Trophoblast cell (in vitro differentiated cells and primary cell): Measurements from ENCODE around the gene DBNDD1.

ENCODE experiments used
- DNase-seq, 2 donors: peaks; one replicate each; pipeline ENCODE4 v3.0.0-alpha.2; 2016
- H2AFZ ChIP-seq: 2 replicates; pipeline ENCODE4 v1.6.1; 2013; ENCODE audit warnings: low read length, moderate library complexity, mild to moderate bottlenecking; ENCODE audit not compliant: insufficient read depth, poor library complexity
- H2AK5ac ChIP-seq: 2 replicates; pipeline ENCODE4 v1.6.1; 2013; ENCODE audit warnings: mild to moderate bottlenecking, low read length
- H2BK120ac ChIP-seq: 2 replicates; pipeline ENCODE4 v1.6.1; 2013; ENCODE audit warnings: low read length, mild to moderate bottlenecking, moderate library complexity; ENCODE audit not compliant: insufficient read depth, poor library complexity
- H2BK12ac ChIP-seq: 2 replicates; pipeline ENCODE4 v1.6.1; 2013; ENCODE audit warnings: mild to moderate bottlenecking, low read length, moderate library complexity
- H2BK5ac ChIP-seq: 2 replicates; pipeline ENCODE4 v1.6.1; 2013; ENCODE audit warnings: low read length, low read depth, moderate library complexity, mild to moderate bottlenecking; ENCODE audit not compliant: poor library complexity
- H3K14ac ChIP-seq: 2 replicates; pipeline ENCODE4 v1.6.1; 2013; ENCODE audit warnings: mild to moderate bottlenecking, low read length
- H3K18ac ChIP-seq: 2 replicates; pipeline ENCODE4 v1.6.1; 2013; ENCODE audit warnings: mild to moderate bottlenecking, low read length
- H3K23ac ChIP-seq: 2 replicates; pipeline ENCODE4 v1.6.1; 2013; ENCODE audit warnings: low read length
- H3K27ac ChIP-seq: 2 replicates; pipeline ENCODE4 v1.5.1; 2013; ENCODE audit warnings: low read depth, mild to moderate bottlenecking, inconsistent platforms, low read length, moderate library complexity
- H3K27me3 ChIP-seq: 2 replicates; pipeline ENCODE4 v1.6.1; 2013; ENCODE audit warnings: inconsistent platforms, mild to moderate bottlenecking, low read length, moderate library complexity; ENCODE audit not compliant: insufficient read depth
- H3K36me3 ChIP-seq, 2 experiments: 1 replicate in 1 of 2; 2 replicates in 1 of 2; pipeline ENCODE4 v1.6.1; 2013; ENCODE audit warnings: low read length in 2 of 2, mild to moderate bottlenecking in 2 of 2, moderate library complexity in 1 of 2; ENCODE audit not compliant: insufficient read depth in 2 of 2, control insufficient read depth in 1 of 2
- H3K4ac ChIP-seq: 2 replicates; pipeline ENCODE4 v1.6.1; 2013; ENCODE audit warnings: low read depth, mild to moderate bottlenecking, low read length, moderate library complexity
- H3K4me1 ChIP-seq, 2 experiments: 1 replicate in 1 of 2; 2 replicates in 1 of 2; pipeline ENCODE4 v1.6.1; 2013; ENCODE audit warnings: low read length in 2 of 2, mild to moderate bottlenecking in 2 of 2, moderate library complexity in 1 of 2; ENCODE audit not compliant: insufficient read depth in 2 of 2, control insufficient read depth in 1 of 2
- H3K4me2 ChIP-seq: 2 replicates; pipeline ENCODE4 v1.6.1; 2013; ENCODE audit warnings: inconsistent platforms, mild to moderate bottlenecking, low read length, moderate library complexity
- H3K4me3 ChIP-seq: 2 replicates; pipeline ENCODE4 v1.5.1; 2013; ENCODE audit warnings: mild to moderate bottlenecking, low read depth, low read length, inconsistent platforms
- H3K79me1 ChIP-seq: one replicate; pipeline ENCODE4 v1.6.1; 2013; ENCODE audit warnings: low read length
- H3K79me2 ChIP-seq: 2 replicates; pipeline ENCODE4 v1.6.1; 2013; ENCODE audit warnings: low read length, mild to moderate bottlenecking; ENCODE audit not compliant: control insufficient read depth, insufficient read depth, poor library complexity
- H3K9ac ChIP-seq: 2 replicates; pipeline ENCODE4 v1.6.1; 2013; ENCODE audit warnings: mild to moderate bottlenecking, low read length
- H3K9me3 ChIP-seq: 2 replicates; pipeline ENCODE4 v1.6.1; 2013; ENCODE audit warnings: low read depth, mild to moderate bottlenecking, control low read depth, inconsistent platforms, low read length; ENCODE audit not compliant: insufficient read depth
- H4K12ac ChIP-seq: 2 replicates; pipeline ENCODE4 v1.6.1; 2013; ENCODE audit warnings: low read depth, mild to moderate bottlenecking, low read length, moderate library complexity
- H4K8ac ChIP-seq: 2 replicates; pipeline ENCODE4 v1.6.1; 2013; ENCODE audit warnings: low read depth, mild to moderate bottlenecking, low read length, moderate library complexity
- H4K91ac ChIP-seq: one replicate; pipeline ENCODE4 v1.6.1; 2013; ENCODE audit warnings: low read depth, mild to moderate bottlenecking, low read length, moderate library complexity
- WGBS: extraction: QIAGEN DNeasy Blood & Tissue Kit; methylation state at CpG from one replicate; pipeline ENCODE4 v1.1.7; 2013; ENCODE audit warnings: missing lambda C conversion rate; ENCODE audit not compliant: insufficient read length, insufficient coverage; ENCODE audit errors: extremely low coverage; 5-methylcytosine and 5-hydroxymethylcytosine counted together

DBNDD1 gene

GRCh38 chr16:89962754-89963498 lies 56.3 kb downstream of the DBNDD1 start:
- no peak for DNase-seq
- H4K12ac ChIP-seq, result no peak overlapping the region
- no peak overlapping the region for H3K4me3 ChIP-seq
- H3K36me3 ChIP-seq, result peaks cover 53 to 67% of the 10 kb centered on the region in 2 experiments
- no peak overlapping the region for H3K23ac ChIP-seq
- no peak overlapping the region for H3K9ac ChIP-seq
- peaks cover 2% of the 10 kb centered on the region for H3K9me3 ChIP-seq
- H2BK120ac ChIP-seq, result no peak overlapping the region
- peaks cover 0 to 5% of the 10 kb centered on the region in 2 experiments for H3K4me1 ChIP-seq
- no CpG with 5 or more reads among the region's 26 CpGs for WGBS
- H3K79me2 ChIP-seq, result no peaks in the 10 kb centered on the region
- no peak overlapping the region for H3K14ac ChIP-seq
- no peak overlapping the region for H3K18ac ChIP-seq
- H3K79me1 ChIP-seq, result no peaks in the 10 kb centered on the region
- H3K27me3 ChIP-seq, result no peaks in the 10 kb centered on the region
- H2BK5ac ChIP-seq, result no peak overlapping the region
- H3K27ac ChIP-seq, result no peak overlapping the region
- H4K8ac ChIP-seq, result no peak overlapping the region
- no peak overlapping the region for H2AK5ac ChIP-seq
- H3K4me2 ChIP-seq, result no peak overlapping the region
- no peak overlapping the region for H3K4ac ChIP-seq
- H2AFZ ChIP-seq, result no peak overlapping the region
- H2BK12ac ChIP-seq, result no peak overlapping the region
- no peak overlapping the region for H4K91ac ChIP-seq

- Histone ChIP-seq H4K8ac (no peak overlapping the region), H4K91ac (no peak overlapping the region), H3K4me2 (no peak overlapping the region), H3K9ac (no peak overlapping the region), H2BK5ac (no peak overlapping the region), H3K14ac (no peak overlapping the region), H3K36me3 (peaks cover 63 to 74% of the 10 kb centered on the region in 2 experiments), H3K27ac (no peak overlapping the region), H3K4me3 (no peak overlapping the region), H3K18ac (no peak overlapping the region), H3K79me2 (no peaks in the 10 kb centered on the region), H3K4ac (no peak overlapping the region), H2AK5ac (no peak overlapping the region), H3K79me1 (no peaks in the 10 kb centered on the region), H4K12ac (no peak overlapping the region), H2BK120ac (no peak overlapping the region), H3K23ac (no peak overlapping the region), H3K4me1 (peaks cover 0 to 5% of the 10 kb centered on the region in 2 experiments), H3K27me3 (no peaks in the 10 kb centered on the region), H2BK12ac (no peak overlapping the region), H3K9me3 (peaks cover 2% of the 10 kb centered on the region), H2AFZ (no peak overlapping the region)
- DNase-seq, result no peak
- no CpG with 5 or more reads among the region's 23 CpGs for WGBS
These were observed 57.3 kb downstream of the DBNDD1 start for GRCh38 chr16:89961920-89962319.

DNA sequence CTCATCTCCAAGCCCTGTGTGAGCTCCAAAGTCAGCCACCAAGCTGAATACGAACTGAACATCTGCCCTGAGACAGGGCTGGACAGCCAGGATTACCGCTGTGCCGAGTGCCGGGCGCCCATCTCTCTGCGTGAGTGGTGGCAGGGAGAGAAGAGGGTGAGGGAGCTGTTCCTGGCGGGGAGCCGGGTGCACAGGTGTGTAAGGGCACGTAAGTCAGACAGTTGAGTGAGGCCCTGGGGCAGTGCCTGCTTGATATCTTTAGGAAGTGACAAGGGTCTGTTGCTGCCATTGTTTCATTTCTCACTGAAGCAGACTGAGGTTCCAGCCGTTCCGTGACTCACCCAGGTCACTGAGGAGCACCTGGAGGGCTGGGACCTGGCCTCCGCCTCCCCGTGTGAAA lies 58.3 kb downstream of the DBNDD1 start:
- H3K4me2 ChIP-seq, result no peak overlapping the region
- no peak overlapping the region for H3K18ac ChIP-seq
- H4K12ac ChIP-seq, result no peak overlapping the region
- no peak overlapping the region for H3K4ac ChIP-seq
- peaks cover 60 to 76% of the 10 kb centered on the region in 2 experiments for H3K36me3 ChIP-seq
- H2BK5ac ChIP-seq, result no peak overlapping the region
- H2AK5ac ChIP-seq, result no peak overlapping the region
- peaks cover 0 to 5% of the 10 kb centered on the region in 2 experiments for H3K4me1 ChIP-seq
- H4K91ac ChIP-seq, result no peak overlapping the region
- H2BK12ac ChIP-seq, result no peak overlapping the region
- H3K9ac ChIP-seq, result no peak overlapping the region
- H3K79me2 ChIP-seq, result no peaks in the 10 kb centered on the region
- H3K79me1 ChIP-seq, result no peaks in the 10 kb centered on the region
- H2AFZ ChIP-seq, result no peak overlapping the region
- WGBS, result no CpG with 5 or more reads among the region's 13 CpGs
- no peak for DNase-seq
- no peaks in the 10 kb centered on the region for H3K27me3 ChIP-seq
- H3K23ac ChIP-seq, result no peak overlapping the region
- no peak overlapping the region for H3K27ac ChIP-seq
- no peak overlapping the region for H4K8ac ChIP-seq
- H3K14ac ChIP-seq, result no peak overlapping the region
- no peak overlapping the region for H2BK120ac ChIP-seq
- H3K9me3 ChIP-seq, result peaks cover 2% of the 10 kb centered on the region
- no peak overlapping the region for H3K4me3 ChIP-seq

DNA sequence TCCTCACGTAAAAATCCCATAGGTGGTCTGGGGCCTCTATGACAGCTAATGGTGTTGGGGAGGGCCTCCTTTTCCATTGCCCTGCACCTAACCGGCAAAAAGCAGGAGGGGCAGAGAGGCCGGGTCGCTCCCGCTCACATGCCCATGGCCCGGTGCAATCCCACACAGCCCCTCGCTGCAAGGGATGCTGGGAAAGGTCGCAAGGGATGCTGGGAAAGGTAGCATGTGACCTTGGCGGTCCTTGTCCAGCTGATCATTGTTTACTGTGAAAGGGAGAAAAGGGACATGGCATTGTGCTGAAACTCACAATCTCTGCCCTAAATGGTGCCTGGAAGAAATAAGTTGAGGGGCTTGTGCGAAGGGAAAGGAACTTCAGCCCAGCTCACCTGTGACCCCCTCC lies 60.7 kb downstream of the DBNDD1 start:
- H3K18ac ChIP-seq, result no peak overlapping the region
- no peaks in the 10 kb centered on the region for H3K27me3 ChIP-seq
- WGBS, result no CpG with 5 or more reads among the region's 10 CpGs

More for the DNA sequence above, 60.7 kb downstream of the DBNDD1 start:
- Histone ChIP-seq H4K91ac (no peak overlapping the region), H3K4me3 (no peak overlapping the region), H2BK12ac (no peak overlapping the region), H2AFZ (no peak overlapping the region), H4K12ac (no peak overlapping the region), H2BK120ac (no peak overlapping the region), H3K4me2 (no peak overlapping the region), H4K8ac (no peak overlapping the region), H3K4ac (no peak overlapping the region), H3K14ac (no peak overlapping the region), H3K4me1 (peaks cover 0 to 5% of the 10 kb centered on the region in 2 experiments), H3K9me3 (peaks cover 2% of the 10 kb centered on the region), H3K9ac (no peak overlapping the region), H3K36me3 (peaks cover 51 to 71% of the 10 kb centered on the region in 2 experiments), H3K23ac (no peak overlapping the region), H2BK5ac (no peak overlapping the region), H3K27ac (no peak overlapping the region), H2AK5ac (no peak overlapping the region), H3K79me1 (no peaks in the 10 kb centered on the region), H3K79me2 (no peaks in the 10 kb centered on the region)
- DNase-seq, result no peak
